B cell (primary cell): ENCODE measurements around the gene CHPT1. TPM values are rescaled to one million over a fixed set of nuclear protein-coding genes. Genes with fewer than 3 reads are reported as not detected.

Source experiments
- ATAC-seq: fragments of 200-7000 bp; cut with Tn5 transposase; one replicate; pipeline ENCODE4 v1.10.0; 2021; ENCODE audit warnings: low read depth, mild to moderate bottlenecking, moderate number of reproducible peaks, moderate library complexity
- CTCF ChIA-PET: fragments of 350-600 bp; sonication (Branson Sonifier 250); formaldehyde crosslinking; loops from one replicate; lab custom pipeline; 2021; ENCODE audit warnings: antibody characterized with exemption, inconsistent platforms; lab: Charles Lee
- POLR2A ChIA-PET: fragments of 350-600 bp; sonication (Branson Sonifier 250); formaldehyde crosslinking; loops from one replicate; lab custom pipeline; 2021; ENCODE audit warnings: antibody characterized with exemption; lab: Charles Lee
- DNase-seq: peaks from one replicate; pipeline ENCODE4 v3.0.0; 2013
- H2AFZ ChIP-seq: 2 replicates; pipeline ENCODE4 v1.6.1; 2012; ENCODE audit warnings: mild to moderate bottlenecking, low read depth, low read length; ENCODE audit not compliant: insufficient read depth, poor library complexity, severe bottlenecking
- H3K27ac ChIP-seq, 2 donors: 1 replicate in 1 of 2; 2 replicates in 1 of 2; pipeline ENCODE4 v1.5.1; 2012 to 2013; ENCODE audit warnings: low read length in 2 of 2, mild to moderate bottlenecking in 2 of 2, moderate library complexity in 1 of 2
- H3K27me3 ChIP-seq, 4 experiments: fragments of 200-600 bp in 1 of 4; sonication (generic) in 1 of 4; replicated peaks in 1 of 4; 1 replicate in 2 of 4; 2 replicates in 2 of 4; pipeline versions ENCODE4 v1.6.1 to v1.7.0; 2013 to 2016; ENCODE audit warnings: low read length in 3 of 4, mild to moderate bottlenecking in 2 of 4, mixed read lengths in 1 of 4, moderate library complexity in 1 of 4; ENCODE audit not compliant: insufficient read depth in 4 of 4, control insufficient read depth in 3 of 4; ENCODE audit errors: control extremely low read depth in 1 of 4
- H3K36me3 ChIP-seq, 2 experiments: replicated peaks in 1 of 2; 1 replicate in 1 of 2; 2 replicates in 1 of 2; pipeline versions ENCODE4 v1.6.1 to v1.7.1; 2013; ENCODE audit warnings: low read length in 1 of 2; ENCODE audit not compliant: insufficient read depth in 2 of 2, control insufficient read depth in 1 of 2; ENCODE audit errors: control extremely low read depth in 1 of 2, extremely low read depth in 1 of 2
- H3K4me1 ChIP-seq, 2 donors: fragments of 200-600 bp in 1 of 2; sonication (generic) in 1 of 2; 1 replicate in 1 of 2; 2 replicates in 1 of 2; pipeline versions ENCODE4 v1.5.1 to v1.6.1; 2013 to 2017; ENCODE audit warnings: low read length in 2 of 2; ENCODE audit not compliant: control insufficient read depth in 2 of 2, insufficient read depth in 2 of 2
- H3K4me2 ChIP-seq: replicated peaks from 2 replicates; pipeline ENCODE3; 2012; ENCODE audit warnings: mild to moderate bottlenecking, low read depth, low read length; ENCODE audit not compliant: poor library complexity, severe bottlenecking
- H3K4me3 ChIP-seq, 5 experiments: fragments of 200-600 bp in 1 of 5; sonication (generic) in 1 of 5; 1 replicate in 3 of 5; 2 replicates in 2 of 5; pipeline versions ENCODE4 v1.5.1 to v1.7.0; 2011 to 2016; ENCODE audit warnings: low read length in 4 of 5, mild to moderate bottlenecking in 4 of 5, low read depth in 2 of 5, control low read depth in 1 of 5, moderate library complexity in 1 of 5; ENCODE audit not compliant: insufficient read depth in 1 of 5; ENCODE audit errors: control extremely low read depth in 1 of 5, extremely low read depth in 1 of 5
- H3K79me2 ChIP-seq: fragments of 200-600 bp; sonication (generic); one replicate; pipeline ENCODE4 v1.6.0; 2016; ENCODE audit warnings: low read length; ENCODE audit not compliant: control insufficient read depth, insufficient read depth
- H3K9ac ChIP-seq: fragments of 200-600 bp; sonication (generic); 2 replicates; pipeline ENCODE4 v1.6.1; 2017; ENCODE audit warnings: mild to moderate bottlenecking, low read length, moderate library complexity
- H3K9me3 ChIP-seq, 3 donors: one replicate each; pipeline versions ENCODE4 v1.6.1 to v1.7.1; 2013; ENCODE audit warnings: low read length in 2 of 3; ENCODE audit not compliant: control insufficient read depth in 2 of 3, insufficient read depth in 1 of 3; ENCODE audit errors: control extremely low read depth in 1 of 3
- H4K20me1 ChIP-seq: 2 replicates; pipeline ENCODE4 v1.6.0; 2012; ENCODE audit warnings: mild to moderate bottlenecking, low read length; ENCODE audit not compliant: insufficient read depth, control insufficient read depth, poor library complexity, severe bottlenecking
- H3K27ac Mint-ChIP-seq: one replicate; pipeline ENCODE4 v1.8.0; 2021; ENCODE audit warnings: mixed read lengths
- H3K27me3 Mint-ChIP-seq: one replicate; pipeline ENCODE4 v1.8.0; 2021; ENCODE audit warnings: mixed read lengths
- H3K4me1 Mint-ChIP-seq: one replicate; pipeline ENCODE4 v1.8.0; 2021; ENCODE audit warnings: mixed read lengths
- H3K4me3 Mint-ChIP-seq: one replicate; pipeline ENCODE4 v1.8.0; 2021; ENCODE audit warnings: mixed read lengths
- H3K9me3 Mint-ChIP-seq: one replicate; pipeline ENCODE4 v1.8.0; 2022; ENCODE audit warnings: mixed read lengths; ENCODE audit not compliant: insufficient read depth
- EZH2 ChIP-seq: IDR thresholded peaks from 2 replicates; pipeline ENCODE4 v1.6.1; 2012; ENCODE audit warnings: borderline replicate concordance, low read depth, mild to moderate bottlenecking, moderate library complexity, low read length; ENCODE audit not compliant: insufficient read depth, poor library complexity, severe bottlenecking
- WGBS: methylation state at CpG from one replicate; pipeline ENCODE4 v1.1.5; 2013; ENCODE audit warnings: missing lambda C conversion rate; ENCODE audit not compliant: insufficient coverage; 5-methylcytosine and 5-hydroxymethylcytosine counted together
- intact Hi-C: fragments of 100-400 bp; cut with micrococcal nuclease; formaldehyde crosslinking; loops from one replicate; pipeline ENCODE4 v1.10.0; 2022
- polyA plus RNA-seq: library from polyadenylated mRNA; depleted of rRNA; stranded (reverse); fragments of >200 nt; gene quantifications from 2 replicates; pipeline ENCODE4 v1.2.3, GENCODE V29; 2012
- total RNA-seq, 2 donors: library from RNA; stranded (reverse); fragments of 120-200 nt in 1 of 2; gene quantifications; 1 replicate in 1 of 2; 2 replicates in 1 of 2; pipeline versions ENCODE4 v1.2.3 to v1.2.4, GENCODE V29; 2013 to 2022
- TF ChIP-seq, protein P1 (sequence below): fragments of 200-600 bp; IDR thresholded peaks from one replicate; pipeline ENCODE4 v1.8.0; 2022; ENCODE audit warnings: antibody characterized with exemption, mild to moderate bottlenecking

CHPT1 gene
- total and polyA plus RNA-seq, 2 donors (not counting 1 experiment from before 2014, with no cell fraction given), result 46.9 to 215 TPM

DNA sequence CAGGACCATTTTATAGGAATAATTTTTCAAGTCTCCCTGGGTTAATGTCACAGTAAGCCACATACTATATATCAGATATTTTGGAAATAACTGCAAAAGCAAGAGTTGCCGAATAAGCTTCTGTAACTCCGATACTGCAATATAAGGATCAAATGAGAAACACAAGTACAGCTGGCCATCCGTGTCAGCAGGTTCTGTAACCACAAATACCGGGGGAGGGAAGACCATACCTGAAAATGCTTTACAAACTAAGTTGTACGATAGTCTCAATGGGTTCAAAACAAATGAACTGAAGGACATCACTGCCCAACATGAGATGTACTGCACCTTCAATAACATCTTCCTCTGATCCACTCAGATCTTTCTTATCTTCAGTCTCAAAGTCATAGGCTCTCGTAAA is 40.0 kb downstream of the CHPT1 start:
- Histone ChIP-seq H3K4me2 (no peak overlapping the region), H3K4me3 (no peak overlapping the region), H2AFZ (no peak overlapping the region), H3K9me3 (peaks cover 0 to 11% (median 0%) of the 10 kb centered on the region in 3 donors), H3K27me3 (no peaks in the 10 kb centered on the region), H3K79me2 (no peaks in the 10 kb centered on the region), H3K9ac (no peak overlapping the region), H3K4me1 (peaks cover 5 to 11% of the 10 kb centered on the region in 2 donors), H3K36me3 (peaks cover 0 to 7% of the 10 kb centered on the region in 2 experiments), H4K20me1 (no peaks in the 10 kb centered on the region), H3K27ac (no peak overlapping the region)
- ChIA-PET CTCF (interaction anchor here (0.6 to 0.7 kb wide), 2 partner anchors 95 to 138 kb away, joined by 3 to 4 read pairs; no protein-coding TSS in a partner anchor), POLR2A (no interaction called here)
- H3K4me3 Mint-ChIP-seq, result no peak overlapping the region
- no peak overlapping the region for H3K27ac Mint-ChIP-seq
- intact Hi-C loops, result no loop called here
- TF ChIP-seq EZH2, result no peak
- TF ChIP-seq, protein P1, sequence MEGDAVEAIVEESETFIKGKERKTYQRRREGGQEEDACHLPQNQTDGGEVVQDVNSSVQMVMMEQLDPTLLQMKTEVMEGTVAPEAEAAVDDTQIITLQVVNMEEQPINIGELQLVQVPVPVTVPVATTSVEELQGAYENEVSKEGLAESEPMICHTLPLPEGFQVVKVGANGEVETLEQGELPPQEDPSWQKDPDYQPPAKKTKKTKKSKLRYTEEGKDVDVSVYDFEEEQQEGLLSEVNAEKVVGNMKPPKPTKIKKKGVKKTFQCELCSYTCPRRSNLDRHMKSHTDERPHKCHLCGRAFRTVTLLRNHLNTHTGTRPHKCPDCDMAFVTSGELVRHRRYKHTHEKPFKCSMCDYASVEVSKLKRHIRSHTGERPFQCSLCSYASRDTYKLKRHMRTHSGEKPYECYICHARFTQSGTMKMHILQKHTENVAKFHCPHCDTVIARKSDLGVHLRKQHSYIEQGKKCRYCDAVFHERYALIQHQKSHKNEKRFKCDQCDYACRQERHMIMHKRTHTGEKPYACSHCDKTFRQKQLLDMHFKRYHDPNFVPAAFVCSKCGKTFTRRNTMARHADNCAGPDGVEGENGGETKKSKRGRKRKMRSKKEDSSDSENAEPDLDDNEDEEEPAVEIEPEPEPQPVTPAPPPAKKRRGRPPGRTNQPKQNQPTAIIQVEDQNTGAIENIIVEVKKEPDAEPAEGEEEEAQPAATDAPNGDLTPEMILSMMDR, result no peak
- ATAC-seq (no peak), DNase-seq (no peak)
- H3K9me3 Mint-ChIP-seq, result no peaks in the 10 kb centered on the region
- H3K27me3 Mint-ChIP-seq, result no peaks in the 10 kb centered on the region
- 90% methylated on average over 4 of the region's 6 CpGs for WGBS
- peaks cover 22% of the 10 kb centered on the region for H3K4me1 Mint-ChIP-seq

GRCh38 chr12:101738920-101739665 is 41.7 kb downstream of the CHPT1 start, which contains the start of gene SYCP3:
Gene SYCP3, minus strand, starts transcription at chr12:101739462. Its CDS starts 1,527 bp downstream, at chr12:101737935.
- peaks cover 0 to 11% (median 0%) of the 10 kb centered on the region in 3 donors for H3K9me3 ChIP-seq
- Mint-ChIP-seq H3K4me1 (peaks cover 31% of the 10 kb centered on the region), H3K27ac (peak within 1 kb of the TSS; percentile 38), H3K9me3 (no peaks in the 10 kb centered on the region), H3K4me3 (no peak within 1 kb of the TSS), H3K27me3 (no peaks in the 10 kb centered on the region)
- POLR2A ChIA-PET, result no interaction called here
- no peak within 1 kb of the TSS for H3K27ac ChIP-seq
- CTCF ChIA-PET, result no interaction called here
- WGBS, result 99% methylated on average over 50 of the region's 57 CpGs
- H3K27me3 ChIP-seq, result no peaks in the 10 kb centered on the region
- no peak within 1 kb of the TSS for H3K4me2 ChIP-seq
- peaks cover 0 to 7% of the 10 kb centered on the region in 2 experiments for H3K36me3 ChIP-seq
- intact Hi-C loops, result no loop called here
- H3K9ac ChIP-seq, result no peak within 1 kb of the TSS
- TF ChIP-seq, protein P1, result no peak
- TF ChIP-seq EZH2, result no peak
- ATAC-seq (no peak), DNase-seq (no peak)
- no peaks in the 10 kb centered on the region for H3K79me2 ChIP-seq
- H4K20me1 ChIP-seq, result no peaks in the 10 kb centered on the region
- no peak within 1 kb of the TSS for H3K4me3 ChIP-seq
- H2AFZ ChIP-seq, result no peak within 1 kb of the TSS
- peaks cover 21 to 24% of the 10 kb centered on the region in 2 donors for H3K4me1 ChIP-seq
